Activated naive CD4-positive, alpha-beta T cell treated with anti-CD3 and anti-CD28 coated beads, Interleukin-2, amount 50 U/mL, for 24 hours (primary cell): ENCODE data around the gene NAA16.

Source experiments
- H3K27ac Mint-ChIP-seq: one replicate; pipeline ENCODE4 v1.8.0; 2021; ENCODE audit warnings: mild to moderate bottlenecking, mixed read lengths
- H3K27me3 Mint-ChIP-seq: one replicate; pipeline ENCODE4 v1.8.0; 2021; ENCODE audit warnings: mixed read lengths
- H3K36me3 Mint-ChIP-seq: one replicate; pipeline ENCODE4 v1.8.0; 2021; ENCODE audit warnings: mixed read lengths
- H3K4me1 Mint-ChIP-seq: one replicate; pipeline ENCODE4 v1.8.0; 2021; ENCODE audit warnings: mixed read lengths
- H3K4me3 Mint-ChIP-seq: one replicate; pipeline ENCODE4 v1.8.0; 2021; ENCODE audit warnings: mild to moderate bottlenecking, mixed read lengths
- H3K9me3 Mint-ChIP-seq: one replicate; pipeline ENCODE4 v1.8.0; 2021; ENCODE audit warnings: mixed read lengths

Gene NAA16

DNA sequence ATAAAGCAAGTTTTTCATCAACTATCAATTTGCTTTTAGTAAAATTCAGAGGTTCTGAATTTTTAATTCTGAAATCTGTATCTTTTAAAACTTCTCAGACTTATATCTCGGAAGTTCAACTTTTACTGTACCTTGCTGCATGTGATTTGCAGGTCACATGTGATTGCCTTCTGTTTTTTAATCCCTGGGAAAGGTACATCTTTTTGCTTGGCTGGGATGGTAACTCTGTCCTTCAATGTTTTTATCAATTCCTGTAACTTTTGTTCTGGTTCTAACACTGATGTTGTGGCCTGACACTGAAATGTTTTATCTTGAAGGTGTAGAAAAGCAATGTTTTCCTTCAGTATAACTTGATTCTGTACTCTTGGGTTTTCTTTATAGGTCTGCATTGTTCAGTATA, 16.2 kb upstream of the NAA16 start:
- Mint-ChIP-seq H3K4me3 (no peak overlapping the region), H3K27me3 (no peaks in the 10 kb centered on the region), H3K9me3 (no peaks in the 10 kb centered on the region)

GRCh38 chr13:41295973-41296372, 15.1 kb upstream of the NAA16 start:
- Mint-ChIP-seq H3K4me1 (peaks cover 15% of the 10 kb centered on the region), H3K36me3 (peaks cover 4% of the 10 kb centered on the region), H3K27me3 (no peaks in the 10 kb centered on the region), H3K9me3 (no peaks in the 10 kb centered on the region), H3K4me3 (no peak overlapping the region), H3K27ac (no peak overlapping the region)

More for the DNA sequence above, 16.2 kb upstream of the NAA16 start:
- no peak overlapping the region for H3K27ac Mint-ChIP-seq
- H3K36me3 Mint-ChIP-seq: peaks cover 4% of the 10 kb centered on the region
- H3K4me1 Mint-ChIP-seq: peaks cover 11% of the 10 kb centered on the region

DNA sequence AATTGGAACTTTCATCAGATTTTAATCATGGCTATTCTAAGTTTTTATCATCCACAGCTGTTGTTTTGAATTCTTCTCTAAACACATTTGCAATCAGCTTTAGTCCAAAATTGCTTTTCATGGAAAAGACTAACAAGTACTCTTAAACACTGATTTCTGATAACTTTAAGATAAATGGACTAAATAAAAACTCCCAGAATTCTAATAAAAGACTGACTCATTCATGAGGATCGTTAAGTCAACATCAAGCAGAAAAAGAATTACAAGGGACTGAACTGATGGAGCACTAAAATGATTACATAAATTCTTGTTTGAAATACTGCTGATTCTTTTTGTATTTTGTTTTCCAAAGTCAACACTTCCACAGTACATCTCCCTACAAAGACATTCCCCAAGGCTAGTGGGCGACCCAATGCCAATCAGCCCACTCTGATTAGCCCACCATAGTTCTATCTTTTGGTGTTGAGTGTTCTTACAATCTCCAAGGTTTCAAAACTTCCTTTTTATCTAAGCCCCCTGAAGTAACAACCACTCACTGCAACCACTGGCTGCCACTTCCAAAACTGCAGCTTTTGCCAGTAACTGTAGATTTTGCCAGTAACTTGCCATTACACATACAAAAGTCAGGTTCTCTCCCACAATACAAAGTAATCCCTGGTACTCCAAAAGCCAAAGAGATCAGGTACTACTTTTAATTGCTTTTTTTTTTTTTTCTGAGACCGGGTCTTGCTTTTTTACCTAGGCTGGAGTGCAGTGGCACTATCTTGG, 14.0 kb upstream of the NAA16 start:
- no peak overlapping the region for H3K4me3 Mint-ChIP-seq
- peaks cover 2% of the 10 kb centered on the region for H3K36me3 Mint-ChIP-seq
- no peaks in the 10 kb centered on the region for H3K27me3 Mint-ChIP-seq
- H3K27ac Mint-ChIP-seq: no peak overlapping the region
- peaks cover 17% of the 10 kb centered on the region for H3K4me1 Mint-ChIP-seq
- no peaks in the 10 kb centered on the region for H3K9me3 Mint-ChIP-seq

DNA sequence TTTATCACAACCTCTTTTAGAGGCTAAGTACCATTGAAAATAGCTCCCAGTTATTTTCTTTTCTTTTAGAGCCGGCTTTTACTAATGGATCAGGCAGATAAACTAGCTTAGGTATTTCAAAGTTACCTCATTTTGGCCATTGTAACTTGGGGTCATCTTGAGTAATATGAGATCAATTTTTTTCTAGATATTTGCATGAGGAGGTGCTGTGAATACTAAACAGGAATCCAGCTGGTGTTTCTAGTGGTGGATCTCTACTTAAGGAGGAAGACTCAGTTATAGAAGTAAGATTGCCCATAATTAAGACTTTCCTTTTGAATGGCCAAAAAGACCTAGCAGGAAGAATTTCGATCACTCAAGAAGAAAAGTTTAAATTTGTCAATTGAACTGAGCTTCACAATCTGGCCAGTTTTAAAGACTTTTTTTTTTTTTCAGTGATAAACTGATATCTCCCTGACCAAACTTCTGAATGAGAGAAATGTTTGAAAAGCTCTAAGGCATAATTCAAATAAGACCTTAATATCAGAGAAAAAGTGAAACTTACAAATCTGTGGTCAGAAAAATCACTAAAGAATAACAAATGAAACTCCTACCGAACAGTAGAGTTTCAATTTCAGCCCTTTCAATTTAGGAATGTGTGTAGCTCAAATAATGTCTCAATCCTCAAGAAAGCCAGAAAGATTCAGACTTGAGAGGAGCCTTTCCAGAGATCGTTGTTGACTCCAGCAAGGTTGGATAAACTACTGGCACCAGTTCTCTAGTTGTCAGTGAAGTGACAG, 11.6 kb upstream of the NAA16 start:
- H3K27ac Mint-ChIP-seq: no peak overlapping the region
- no peak overlapping the region for H3K4me3 Mint-ChIP-seq
- peaks cover 17% of the 10 kb centered on the region for H3K4me1 Mint-ChIP-seq
- H3K36me3 Mint-ChIP-seq: peaks cover 2% of the 10 kb centered on the region
- no peaks in the 10 kb centered on the region for H3K27me3 Mint-ChIP-seq
- H3K9me3 Mint-ChIP-seq: no peaks in the 10 kb centered on the region

DNA sequence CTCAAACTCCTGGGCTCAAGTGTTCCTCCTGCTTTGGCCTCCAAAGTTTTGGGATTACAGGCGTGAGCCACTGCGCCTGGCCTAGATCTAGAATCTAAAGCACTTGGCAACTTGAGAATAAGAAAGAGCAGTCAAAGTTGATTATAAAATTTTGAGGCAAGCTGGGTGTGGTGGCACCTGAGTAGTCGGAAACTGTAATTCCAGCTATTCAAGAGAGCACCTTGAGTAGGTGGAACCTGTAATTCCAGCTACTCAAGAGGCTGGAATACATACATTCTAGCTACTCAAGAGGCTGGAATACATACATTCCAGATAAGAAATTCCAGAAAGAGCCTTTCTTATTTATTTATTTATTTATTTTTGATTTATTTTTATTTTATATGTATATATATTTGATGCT, 8.3 kb upstream of the NAA16 start:
- Mint-ChIP-seq H3K27ac (no peak overlapping the region), H3K4me1 (peaks cover 29% of the 10 kb centered on the region), H3K27me3 (no peaks in the 10 kb centered on the region), H3K4me3 (no peak overlapping the region), H3K9me3 (no peaks in the 10 kb centered on the region), H3K36me3 (peaks cover 2% of the 10 kb centered on the region)

- Mint-ChIP-seq H3K27me3 (no peaks in the 10 kb centered on the region), H3K4me3 (no peak overlapping the region), H3K4me1 (peaks cover 26% of the 10 kb centered on the region), H3K36me3 (no peaks in the 10 kb centered on the region), H3K9me3 (no peaks in the 10 kb centered on the region), H3K27ac (no peak overlapping the region)
Observed at GRCh38 chr13:41304551-41304950, 6.5 kb upstream of the NAA16 start.

DNA sequence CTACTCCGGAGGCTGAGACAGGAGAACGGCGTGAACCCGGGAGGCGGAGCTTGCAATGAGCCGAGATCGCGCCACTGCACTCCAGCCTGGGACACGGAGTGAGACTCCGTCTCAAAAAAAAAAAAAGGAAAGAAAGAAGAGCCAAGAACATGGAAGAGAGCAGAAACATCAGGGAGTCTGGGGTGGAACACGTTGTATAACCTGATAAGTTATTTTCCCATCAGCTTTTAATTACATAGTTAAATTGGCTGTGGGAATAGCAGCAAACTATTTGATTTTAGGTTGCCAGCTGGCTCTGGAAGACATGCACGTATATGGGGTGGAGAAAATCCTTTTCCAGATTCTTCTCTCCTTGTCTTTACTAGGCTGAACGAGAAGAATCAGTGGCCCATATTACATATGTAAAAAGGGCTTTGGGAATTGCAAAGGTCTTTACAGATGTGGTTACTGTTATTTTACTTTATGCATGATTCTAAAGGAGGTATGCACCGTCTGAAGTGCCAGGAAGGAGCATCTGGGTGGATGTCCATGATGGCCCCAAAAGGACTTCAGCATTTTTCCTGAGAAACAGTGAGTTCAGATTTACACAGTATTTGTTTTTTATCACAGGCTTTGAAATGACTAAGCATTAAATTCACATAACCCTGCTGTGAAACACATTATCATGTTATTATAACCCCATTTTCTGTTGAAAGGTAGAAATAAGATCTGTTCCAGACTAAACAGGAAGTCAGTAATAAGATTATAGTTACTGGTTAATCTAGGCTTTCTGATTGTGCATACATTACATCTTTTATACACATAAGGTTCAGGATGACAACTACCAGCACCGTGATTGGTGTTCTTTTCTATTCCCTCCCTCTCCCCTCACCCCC, 4.6 kb upstream of the NAA16 start:
- H3K36me3 Mint-ChIP-seq: no peaks in the 10 kb centered on the region
- H3K4me1 Mint-ChIP-seq: peaks cover 29% of the 10 kb centered on the region
- no peak overlapping the region for H3K27ac Mint-ChIP-seq
- no peaks in the 10 kb centered on the region for H3K27me3 Mint-ChIP-seq
- no peak overlapping the region for H3K4me3 Mint-ChIP-seq
- no peaks in the 10 kb centered on the region for H3K9me3 Mint-ChIP-seq

GRCh38 chr13:41307884-41308640, 3.0 kb upstream of the NAA16 start:
- no peak overlapping the region for H3K27ac Mint-ChIP-seq
- H3K9me3 Mint-ChIP-seq: no peaks in the 10 kb centered on the region
- no peaks in the 10 kb centered on the region for H3K27me3 Mint-ChIP-seq
- peaks cover 33% of the 10 kb centered on the region for H3K4me1 Mint-ChIP-seq
- H3K36me3 Mint-ChIP-seq: no peaks in the 10 kb centered on the region
- no peak overlapping the region for H3K4me3 Mint-ChIP-seq

GRCh38 chr13:41311406-41312175, 524 bp downstream of the NAA16 start:
- no peaks in the 10 kb centered on the region for H3K36me3 Mint-ChIP-seq
- H3K4me3 Mint-ChIP-seq: peak overlapping the region; percentile 96
- peak overlapping the region; percentile 95 for H3K27ac Mint-ChIP-seq
- peaks cover 62% of the 10 kb centered on the region for H3K4me1 Mint-ChIP-seq
- no peaks in the 10 kb centered on the region for H3K9me3 Mint-ChIP-seq
- no peaks in the 10 kb centered on the region for H3K27me3 Mint-ChIP-seq

DNA sequence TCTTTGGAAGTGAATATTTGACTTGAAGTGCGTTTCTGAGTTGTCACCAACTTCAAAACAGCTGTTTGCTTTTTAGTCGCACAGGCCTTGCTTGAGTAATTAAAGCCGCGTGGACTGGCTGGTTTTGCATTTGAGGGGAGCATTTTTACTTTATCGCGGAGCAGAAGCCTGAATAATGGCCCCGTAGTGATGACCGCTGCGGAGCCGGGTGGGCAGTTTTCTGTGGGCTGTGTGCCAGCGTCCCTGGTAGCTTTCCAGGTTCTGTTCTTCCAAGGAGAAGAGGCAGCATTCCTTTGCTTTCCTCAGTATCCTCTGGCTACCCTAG, 1.1 kb downstream of the NAA16 start:
- peak overlapping the region; percentile 94 for H3K27ac Mint-ChIP-seq
- no peaks in the 10 kb centered on the region for H3K36me3 Mint-ChIP-seq
- no peaks in the 10 kb centered on the region for H3K27me3 Mint-ChIP-seq
- peak overlapping the region; percentile 96 for H3K4me3 Mint-ChIP-seq
- H3K4me1 Mint-ChIP-seq: peaks cover 62% of the 10 kb centered on the region
- H3K9me3 Mint-ChIP-seq: no peaks in the 10 kb centered on the region

GRCh38 chr13:41313117-41313516, 2.0 kb downstream of the NAA16 start:
- Mint-ChIP-seq H3K27ac (no peak overlapping the region), H3K4me3 (peak overlapping the region; percentile 96), H3K4me1 (peaks cover 64% of the 10 kb centered on the region)

DNA sequence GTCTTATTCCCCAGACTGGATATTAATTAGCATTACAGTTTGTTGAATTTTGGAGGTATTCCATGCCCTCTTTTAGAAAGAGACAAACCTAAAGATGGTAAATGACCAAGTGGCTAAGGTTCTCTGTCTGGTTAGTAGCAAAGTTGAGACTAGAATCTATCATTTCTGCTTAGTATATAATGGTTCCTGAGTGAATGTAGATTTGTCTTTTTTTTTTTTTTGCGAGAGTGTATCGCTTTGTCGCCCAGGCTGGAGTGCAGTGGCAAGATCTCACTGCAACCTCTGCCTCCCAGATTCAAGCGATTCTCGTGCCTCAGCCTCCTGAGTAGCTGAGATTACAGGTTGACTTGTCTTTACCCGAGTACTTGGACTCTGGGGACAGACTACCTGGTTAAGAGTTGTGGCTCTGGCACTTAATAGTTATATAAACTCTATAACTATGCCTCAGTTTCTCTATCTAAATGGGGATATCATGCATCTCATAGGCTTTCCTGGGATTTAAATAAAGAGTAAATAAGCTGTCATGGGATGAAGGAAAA, 2.7 kb downstream of the NAA16 start:
- H3K4me3 Mint-ChIP-seq: peak overlapping the region; percentile 96
- no peaks in the 10 kb centered on the region for H3K27me3 Mint-ChIP-seq
- peak overlapping the region; percentile 68 for H3K27ac Mint-ChIP-seq
- no peaks in the 10 kb centered on the region for H3K9me3 Mint-ChIP-seq
- peaks cover 68% of the 10 kb centered on the region for H3K4me1 Mint-ChIP-seq
- no peaks in the 10 kb centered on the region for H3K36me3 Mint-ChIP-seq

More at GRCh38 chr13:41313117-41313516, 2.0 kb downstream of the NAA16 start:
- H3K27me3 Mint-ChIP-seq: no peaks in the 10 kb centered on the region
- no peaks in the 10 kb centered on the region for H3K36me3 Mint-ChIP-seq
- no peaks in the 10 kb centered on the region for H3K9me3 Mint-ChIP-seq

- Mint-ChIP-seq H3K27ac (peak overlapping the region; percentile 52), H3K4me3 (peak overlapping the region; percentile 96), H3K36me3 (peaks cover under 1% of the 10 kb centered on the region), H3K27me3 (no peaks in the 10 kb centered on the region), H3K4me1 (peaks cover 75% of the 10 kb centered on the region), H3K9me3 (no peaks in the 10 kb centered on the region)
Observed at GRCh38 chr13:41315443-41316047, 4.5 kb downstream of the NAA16 start.

DNA sequence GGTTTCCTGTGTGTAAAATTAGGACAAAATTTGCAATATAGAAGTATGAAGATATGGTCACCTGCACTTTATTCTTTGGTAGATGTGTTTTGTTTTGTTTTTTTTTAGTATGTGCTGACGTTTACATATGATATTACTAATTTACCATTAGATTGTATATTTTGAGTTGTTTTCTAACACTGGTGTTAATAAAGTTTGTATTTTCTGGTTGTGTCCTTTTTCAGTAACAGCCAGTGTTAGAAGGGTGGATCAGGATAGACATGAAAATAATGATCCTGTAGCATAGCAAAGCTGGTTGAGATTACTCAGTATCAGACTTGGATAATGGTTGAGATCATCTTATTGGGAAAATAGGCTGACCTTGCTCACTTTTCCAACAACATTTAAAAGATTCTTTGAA, 6.2 kb downstream of the NAA16 start:
- Mint-ChIP-seq H3K9me3 (no peaks in the 10 kb centered on the region), H3K27ac (peak overlapping the region; percentile 77), H3K4me3 (peak overlapping the region; percentile 7), H3K27me3 (no peaks in the 10 kb centered on the region), H3K36me3 (peaks cover 10% of the 10 kb centered on the region), H3K4me1 (peaks cover 84% of the 10 kb centered on the region)
